Adipose tissue (tissue), 3 donors: ENCODE measurements around the gene PKP4. TPM values are rescaled to one million over a fixed set of nuclear protein-coding genes. Genes with fewer than 3 reads are reported as not detected.

Experiments used
- H3K27ac ChIP-seq: one replicate; pipeline ENCODE4 v1.5.1; 2013; ENCODE audit warnings: low read depth, low read length
- WGBS, 3 donors: extraction: QIAGEN DNeasy Blood & Tissue Kit; methylation state at CpG; one replicate each; pipeline ENCODE4 v1.1.7; 2013; 5-methylcytosine and 5-hydroxymethylcytosine counted together
- polyA plus RNA-seq, 3 donors: library from polyadenylated mRNA; stranded (reverse); fragments of 200-250 nt; gene quantifications; one replicate each; pipeline ENCODE4 v1.2.3, GENCODE V29; 2013
- donor health status: healthy with polysubstance abuse.
- donor health status: Bipolar disorder and iron deficiency.
- donor health status: healthy.

Gene PKP4
- polyA plus RNA-seq, 3 donors = 11.5 to 35.2 (median 25.9) TPM

DNA sequence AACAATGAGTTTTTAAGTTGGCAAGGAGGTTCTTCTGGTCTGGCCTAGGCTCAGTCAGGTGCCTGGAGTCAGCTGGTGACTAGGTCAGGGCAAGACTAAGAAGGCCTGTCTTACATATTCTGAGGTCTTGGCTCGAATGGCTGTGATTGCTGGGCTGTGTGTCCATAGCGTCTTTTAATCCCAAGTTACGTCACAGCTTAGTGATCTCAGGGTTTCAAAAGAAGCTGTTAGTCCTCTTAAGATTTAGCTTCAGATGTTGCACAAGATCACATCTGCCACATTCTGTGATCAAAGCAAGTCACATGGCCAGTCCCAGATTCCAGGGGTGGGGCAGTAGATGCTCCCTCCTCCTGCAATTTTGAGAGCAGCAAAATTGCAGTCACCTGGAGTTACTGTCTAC is 61.3 kb downstream of the PKP4 start:
- 48 to 80% (median 49%) methylated on average over 3 of the region's 3 CpGs for WGBS, 3 donors
- no peak overlapping the region for H3K27ac ChIP-seq

DNA sequence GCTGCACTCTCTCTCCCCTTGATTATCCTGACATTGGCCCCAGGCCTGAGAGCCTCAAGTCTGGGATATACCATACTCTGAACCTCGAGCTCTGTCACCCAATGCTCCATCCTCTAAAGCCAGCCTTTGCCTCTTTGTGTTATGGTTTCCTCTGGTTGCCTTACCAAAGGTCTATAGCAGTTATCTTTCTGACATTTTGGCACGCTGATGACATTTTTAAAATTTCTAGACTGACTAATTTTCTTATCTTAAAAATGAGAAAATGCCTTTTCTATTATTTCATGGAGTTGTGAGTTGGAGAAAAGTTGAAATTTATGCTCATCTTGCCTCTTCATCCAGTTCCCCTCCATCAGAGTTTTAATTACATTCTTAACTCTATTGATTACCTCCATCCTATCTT is 62.7 kb downstream of the PKP4 start:
- WGBS, 3 donors = 86 to 93% (median 89%) methylated on average over 2 of the region's 2 CpGs
- no peak overlapping the region for H3K27ac ChIP-seq

DNA sequence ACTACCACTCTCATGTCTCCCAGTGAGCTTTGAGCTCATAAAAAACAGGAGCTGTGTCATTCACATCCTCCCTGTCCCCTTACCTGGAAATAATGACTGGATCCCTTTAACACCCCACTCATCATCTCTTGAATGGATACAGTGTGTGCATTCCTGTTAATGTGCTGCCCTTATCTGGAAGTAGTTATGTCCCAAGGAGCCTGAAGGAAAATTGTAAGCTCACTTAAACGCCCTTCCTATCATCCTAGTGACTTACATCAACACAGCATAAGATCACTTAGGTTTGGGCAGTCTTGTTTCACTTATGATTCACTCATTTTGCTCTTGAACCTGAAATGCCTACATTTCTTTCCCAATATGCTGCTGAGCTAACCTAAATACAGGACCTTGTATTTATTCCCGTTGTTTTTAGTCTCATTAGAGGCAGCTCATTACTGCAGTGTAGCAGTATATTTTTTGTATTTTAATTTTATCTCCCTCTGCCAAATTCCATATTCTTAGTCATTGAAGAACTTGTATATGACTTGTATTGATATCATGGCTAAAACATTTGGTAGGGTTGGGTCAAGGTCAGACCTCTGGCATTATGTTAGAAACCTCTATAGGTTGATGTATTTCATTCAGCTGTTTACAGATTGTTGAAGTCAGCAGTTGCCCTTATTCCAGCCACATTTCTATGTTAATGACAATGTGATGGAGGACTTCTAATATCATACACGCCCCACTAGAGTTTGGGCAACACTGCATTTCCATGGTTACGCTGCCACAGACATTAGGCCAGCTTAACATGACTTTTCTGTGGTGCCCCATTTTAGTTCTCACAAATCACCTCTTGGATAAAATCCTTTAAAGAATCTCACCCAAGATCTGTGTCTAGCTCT is 72.9 kb downstream of the PKP4 start:
- 87 to 93% (median 88%) methylated on average over 4 of the region's 4 CpGs for WGBS, 3 donors
- no peak overlapping the region for H3K27ac ChIP-seq

DNA sequence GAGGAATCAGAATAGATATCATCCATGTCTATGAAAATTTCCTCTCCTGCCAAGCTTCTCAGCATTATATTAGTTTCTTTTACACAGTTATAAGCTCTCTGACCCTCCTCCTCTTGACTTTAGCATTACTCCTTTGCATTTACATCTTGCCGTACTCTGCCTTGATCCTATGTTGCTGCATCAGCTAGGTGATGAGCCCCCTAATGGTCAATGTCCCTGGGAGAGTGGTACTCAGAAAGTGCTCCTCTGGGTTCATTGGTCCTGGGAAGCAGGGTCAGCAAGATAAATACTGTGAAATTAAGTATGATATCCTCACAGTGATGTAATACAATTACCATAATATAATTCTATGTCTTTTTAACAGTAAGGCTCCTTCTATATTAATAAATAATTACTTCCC is 74.1 kb downstream of the PKP4 start:
- H3K27ac ChIP-seq = no peak overlapping the region
- WGBS, 3 donors = 95 to 96% (median 95%) methylated on average over 1 of the region's 1 CpG

DNA sequence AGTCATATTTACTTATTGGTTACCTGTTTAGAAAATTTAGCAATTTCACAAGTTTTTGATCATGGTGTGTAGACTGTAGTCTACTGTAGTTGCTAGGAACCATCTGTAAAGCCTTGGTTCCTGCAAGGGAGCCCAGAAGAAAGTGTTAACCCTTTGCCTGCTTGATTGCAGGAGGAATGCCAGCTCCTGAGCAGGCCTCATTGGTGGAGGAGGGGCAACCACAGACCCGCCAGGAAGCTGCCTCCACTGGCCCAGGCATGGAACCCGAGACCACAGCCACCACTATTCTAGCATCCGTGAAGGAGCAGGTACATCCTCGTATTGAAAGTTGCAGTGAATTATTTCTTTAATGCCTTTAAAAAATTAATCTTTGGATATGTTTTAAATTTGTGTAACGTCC is 76.3 kb downstream of the PKP4 start:
- 93 to 97% (median 96%) methylated on average over 5 of the region's 5 CpGs for WGBS, 3 donors
- H3K27ac ChIP-seq = no peak overlapping the region

DNA sequence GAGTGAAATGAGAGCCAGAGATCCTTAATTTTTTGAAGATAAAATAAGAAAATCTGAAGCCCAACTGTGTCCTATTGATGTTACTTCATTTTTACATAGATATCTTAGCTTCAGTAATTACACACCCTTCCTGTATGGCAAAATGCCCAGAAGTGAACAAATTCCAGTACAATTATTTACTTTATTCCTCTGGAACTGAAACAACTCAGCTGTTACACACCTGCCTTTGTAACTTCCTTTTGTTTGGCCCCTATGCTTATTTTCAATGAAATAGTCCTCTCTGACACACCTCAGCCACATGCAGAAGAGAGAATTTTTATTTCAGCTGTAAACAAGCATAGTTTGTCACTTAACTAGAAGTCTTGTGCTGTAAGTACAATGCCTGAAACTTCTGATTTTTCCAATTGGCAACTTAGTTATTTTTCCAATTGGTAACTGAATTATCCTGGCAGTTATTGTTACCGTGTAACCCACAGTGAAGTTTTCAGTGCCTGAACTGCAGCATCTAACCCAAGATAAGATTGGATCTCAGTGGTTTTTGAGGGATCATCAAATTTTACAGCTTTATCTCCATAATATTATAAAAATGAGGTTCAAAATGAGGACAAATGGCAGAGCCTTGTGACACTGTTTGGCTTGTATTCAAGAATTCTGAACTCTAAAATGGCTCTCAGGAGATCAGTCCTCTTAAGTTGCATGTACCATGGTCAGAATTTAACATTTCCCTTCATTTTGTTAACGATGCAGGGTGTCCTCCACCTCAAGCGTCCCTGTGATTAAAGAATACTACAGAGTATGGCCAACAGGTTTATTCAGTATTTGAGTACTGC is 82.6 kb downstream of the PKP4 start:
- H3K27ac ChIP-seq = no peak overlapping the region
- 56 to 67% (median 64%) methylated on average over 3 of the region's 3 CpGs for WGBS, 3 donors

DNA sequence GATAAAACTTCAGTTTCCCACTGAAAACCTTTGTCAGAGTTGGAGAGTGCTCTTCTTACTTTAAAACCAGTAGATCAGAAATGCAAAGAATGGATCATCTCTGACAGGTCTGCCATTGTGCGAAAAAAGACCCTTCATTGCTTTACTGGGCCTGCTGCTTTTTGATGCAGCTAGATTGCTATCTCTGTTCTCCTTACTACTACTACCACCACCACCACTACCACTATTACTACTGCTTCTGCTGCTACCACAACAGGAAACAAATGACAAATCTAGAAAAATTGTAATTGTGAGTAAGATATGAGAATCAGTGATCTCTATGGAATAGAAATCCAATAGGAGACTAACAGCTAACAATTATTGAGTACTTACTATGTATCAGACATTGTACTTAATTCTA is 85.8 kb downstream of the PKP4 start:
- WGBS, 3 donors = 97 to 100% (median 100%) methylated on average over 1 of the region's 1 CpG
- no peak overlapping the region for H3K27ac ChIP-seq

DNA sequence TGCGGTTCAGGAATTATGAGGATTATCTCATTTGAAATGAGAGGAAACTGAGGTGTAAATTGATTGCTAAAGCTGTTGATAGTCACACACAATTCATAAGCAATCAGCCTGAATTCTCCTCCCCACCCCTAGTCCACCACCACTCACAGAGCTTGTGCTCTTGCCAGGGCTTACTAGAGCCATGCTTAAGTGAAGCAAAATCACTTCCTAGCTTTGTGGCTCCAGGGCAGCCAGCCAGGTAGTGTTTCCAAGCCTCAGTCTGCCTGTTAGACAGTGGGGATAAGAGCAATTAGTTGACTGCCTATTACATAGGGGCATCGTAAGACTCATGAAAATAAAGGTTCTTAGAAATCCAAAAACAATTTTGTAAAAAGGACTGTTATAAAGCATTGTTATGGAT is 87.2 kb downstream of the PKP4 start:
- 77 to 89% (median 85%) methylated on average over 2 of the region's 2 CpGs for WGBS, 3 donors
- H3K27ac ChIP-seq = no peak overlapping the region

DNA sequence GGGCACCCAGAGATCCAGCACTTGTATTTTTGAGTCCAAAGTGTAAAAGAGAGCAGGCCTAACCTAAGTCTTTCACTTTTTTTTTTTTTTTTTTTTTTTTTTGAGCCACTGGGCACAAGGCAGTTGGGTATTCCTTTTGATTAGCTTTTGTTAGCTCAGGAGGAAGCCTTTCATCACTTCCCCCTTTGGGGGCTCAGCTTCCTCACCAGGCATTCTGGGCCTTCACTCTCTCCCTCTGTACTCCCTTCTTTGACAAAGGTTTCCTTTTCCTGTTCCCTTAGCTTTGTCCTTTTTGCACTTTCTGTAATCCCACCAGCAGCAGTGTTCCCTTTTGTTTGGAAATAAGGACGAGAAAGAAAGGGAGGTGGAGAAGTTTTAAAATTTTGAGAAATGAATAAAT is 88.2 kb downstream of the PKP4 start:
- WGBS, 3 donors = 63 to 93% (median 68%) methylated on average over 1 of the region's 1 CpG
- H3K27ac ChIP-seq = no peak overlapping the region

DNA sequence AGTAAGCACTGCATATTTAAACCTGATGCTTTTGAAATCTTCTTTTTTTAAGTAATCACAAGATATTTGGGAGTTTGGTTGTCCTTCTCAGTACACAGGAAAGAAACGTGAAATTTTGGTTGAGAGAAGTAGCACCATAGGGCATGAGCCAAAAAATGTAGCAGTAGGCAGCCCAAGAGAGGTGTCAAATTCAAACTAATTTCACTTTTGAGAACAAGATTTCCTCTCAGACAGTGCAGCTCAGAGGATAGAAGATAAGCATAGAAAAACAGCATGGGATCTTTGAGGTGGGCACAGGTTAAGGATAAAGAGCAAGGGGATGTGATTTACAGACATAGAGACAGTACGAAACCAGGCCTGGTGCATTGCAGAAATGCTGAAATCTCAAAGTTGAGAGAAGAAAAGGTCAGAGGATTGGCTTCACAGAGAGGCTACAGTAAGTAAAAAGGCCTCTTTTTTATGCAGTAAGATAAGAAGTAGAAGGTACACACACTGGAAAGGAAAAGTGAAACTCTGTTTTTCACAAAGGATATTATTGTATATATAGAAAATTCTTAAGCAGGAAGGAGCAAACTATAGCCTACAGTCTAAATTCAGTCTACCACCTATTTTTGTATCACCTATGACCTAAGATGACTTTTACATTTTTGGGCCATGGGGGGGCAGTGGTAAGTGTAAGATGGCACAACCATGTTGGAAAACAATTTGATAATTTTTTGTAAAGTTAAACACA is 89.8 kb downstream of the PKP4 start:
- H3K27ac ChIP-seq = no peak overlapping the region
- WGBS, 3 donors = 80 to 86% (median 81%) methylated on average over 2 of the region's 2 CpGs

DNA sequence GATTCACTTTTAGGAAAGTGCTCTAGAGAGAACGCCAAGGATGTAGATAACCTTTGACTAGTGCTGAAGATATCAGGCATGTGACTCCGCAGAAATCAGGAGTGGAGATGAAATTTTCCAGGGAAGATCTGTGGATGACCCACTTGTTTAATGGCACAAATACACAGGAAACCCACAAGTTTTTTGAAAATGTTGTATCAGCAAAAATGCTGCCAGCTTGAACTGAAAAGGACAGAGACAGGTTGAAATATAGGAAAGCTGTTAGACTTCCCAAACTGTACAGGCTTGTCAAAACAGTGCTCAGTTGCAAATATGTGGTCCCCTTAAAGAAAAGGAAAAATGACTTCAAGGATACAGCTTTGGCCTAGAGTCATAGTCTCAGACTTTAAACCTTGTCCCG is 96.5 kb downstream of the PKP4 start:
- WGBS, 3 donors = 94 to 98% (median 98%) methylated on average over 3 of the region's 3 CpGs
- no peak overlapping the region for H3K27ac ChIP-seq

DNA sequence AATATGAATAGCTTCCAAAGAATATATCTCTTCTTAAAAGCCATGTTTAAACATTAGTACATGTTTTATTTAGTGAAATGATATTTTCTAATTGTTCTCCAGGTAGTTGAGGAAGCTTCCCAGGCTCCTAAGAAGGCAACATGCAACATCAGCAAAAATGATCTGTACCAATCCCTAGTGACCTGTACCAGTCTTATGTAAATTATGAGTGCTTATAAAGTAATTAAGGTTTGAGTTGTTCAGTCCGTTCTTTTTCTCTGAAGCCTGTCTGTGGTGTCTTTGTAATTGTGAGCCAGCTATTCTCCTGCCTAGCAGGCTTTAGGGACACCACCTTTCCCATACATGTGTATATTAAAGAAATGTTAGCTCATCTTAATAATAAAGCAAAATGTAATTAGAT is 98.2 kb downstream of the PKP4 start:
- H3K27ac ChIP-seq = no peak overlapping the region
- WGBS, 3 donors = 88 to 89% (median 88%) methylated on average over 1 of the region's 1 CpG

DNA sequence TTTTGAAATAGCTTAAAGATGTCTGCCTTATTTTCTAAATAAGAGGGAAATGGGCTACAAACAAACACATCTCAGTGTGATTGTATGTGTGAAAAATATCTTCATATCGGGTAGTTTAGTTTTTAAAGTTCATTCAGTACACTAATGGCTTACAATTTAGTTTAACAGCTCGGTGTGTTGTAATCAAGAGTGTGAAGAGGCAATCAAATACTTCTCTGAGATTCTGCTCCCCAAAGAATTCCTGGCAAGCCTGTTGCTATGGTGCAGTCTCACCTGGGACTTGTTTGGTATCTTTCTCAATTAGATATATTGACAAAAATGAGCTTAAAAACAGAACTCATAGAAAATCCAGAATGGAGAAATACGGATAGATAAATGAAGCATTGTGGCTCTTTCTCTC is 99.4 kb downstream of the PKP4 start:
- whole genome bisulfite sequencing, 3 donors = 55 to 90% (median 84%) methylated on average over 3 of the region's 3 CpGs
- H3K27ac ChIP-seq = no peak overlapping the region

DNA sequence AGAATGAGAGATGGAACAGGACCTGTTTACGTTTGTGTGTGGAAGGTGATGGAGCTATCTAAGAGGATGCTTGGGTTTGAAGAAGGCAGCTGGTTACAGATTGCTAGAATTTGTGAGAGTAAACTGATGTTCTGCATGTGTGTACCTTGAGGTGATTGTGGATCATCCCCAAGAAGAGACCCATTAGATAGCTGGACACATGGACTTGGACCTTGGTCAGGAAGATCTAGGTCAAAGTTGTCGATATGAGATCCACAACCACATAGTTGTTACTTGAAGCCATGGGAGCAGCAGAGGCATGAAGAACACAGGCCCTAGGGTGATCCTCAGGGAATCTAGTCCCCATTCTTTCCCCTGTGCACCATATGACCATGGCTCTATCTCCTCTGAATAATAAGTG is 101.0 kb downstream of the PKP4 start:
- 98 to 100% (median 99%) methylated on average over 2 of the region's 2 CpGs for WGBS, 3 donors
- H3K27ac ChIP-seq = no peak overlapping the region

DNA sequence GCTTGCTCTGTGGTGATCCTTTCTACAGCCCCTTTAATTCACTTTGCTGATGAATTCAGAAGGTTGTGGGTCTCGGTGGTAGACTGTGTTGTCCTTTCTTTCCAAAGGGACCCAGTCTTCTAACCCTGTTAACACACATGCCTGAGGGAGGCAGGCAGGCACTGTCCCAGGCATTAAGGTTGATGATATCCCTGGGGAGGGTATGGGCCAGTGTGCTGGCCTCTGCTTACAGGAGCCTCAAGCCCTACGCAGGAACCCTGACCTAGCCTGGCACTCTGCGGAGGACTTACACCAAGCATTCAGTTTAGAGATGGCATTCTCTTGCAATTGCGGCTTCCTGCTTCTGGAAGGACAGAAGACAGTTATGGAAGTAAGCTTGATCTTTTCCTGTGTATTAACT is 102.5 kb downstream of the PKP4 start:
- H3K27ac ChIP-seq = no peak overlapping the region
- 95 to 100% (median 98%) methylated on average over 4 of the region's 4 CpGs for WGBS, 3 donors

DNA sequence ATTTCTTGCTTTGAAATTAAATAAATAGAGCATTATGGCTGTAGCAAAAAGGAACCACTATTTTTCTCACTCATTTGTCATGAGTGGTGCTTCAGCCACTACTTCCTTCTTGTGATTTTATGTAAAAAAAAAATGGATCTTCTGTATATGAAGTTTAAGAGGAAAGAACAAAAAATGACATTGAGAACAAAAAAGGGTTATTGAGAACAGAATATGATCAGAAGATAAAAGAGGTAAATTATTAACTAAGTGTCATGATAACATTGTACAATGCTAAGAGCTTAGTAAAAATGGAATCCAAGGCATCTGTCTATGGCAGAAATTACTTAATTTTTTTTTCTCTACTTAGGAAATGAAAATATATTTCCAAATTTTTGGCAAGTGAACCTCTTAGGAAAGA is 103.5 kb downstream of the PKP4 start:
- no peak overlapping the region for H3K27ac ChIP-seq

DNA sequence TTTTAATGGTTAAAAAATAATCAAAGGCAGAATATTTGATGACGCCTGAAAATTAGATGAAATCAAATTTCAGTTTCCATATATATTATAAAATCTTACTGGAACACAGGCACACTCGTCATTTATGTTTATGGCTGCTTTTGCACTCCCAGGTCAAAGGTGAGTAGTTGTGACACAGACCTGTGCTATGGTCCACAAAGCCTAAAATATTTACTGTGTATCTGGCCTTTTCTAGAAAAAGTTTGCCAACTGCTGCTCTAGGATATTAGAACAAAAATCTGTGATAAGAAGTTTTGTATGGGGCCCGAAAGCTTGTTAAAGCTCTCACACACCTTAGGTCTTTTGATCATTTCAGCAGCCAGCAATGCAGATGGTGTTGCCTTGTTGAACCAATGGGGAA is 104.3 kb downstream of the PKP4 start:
- H3K27ac ChIP-seq = no peak overlapping the region
- 92 to 96% (median 94%) methylated on average over 3 of the region's 3 CpGs for WGBS, 3 donors

DNA sequence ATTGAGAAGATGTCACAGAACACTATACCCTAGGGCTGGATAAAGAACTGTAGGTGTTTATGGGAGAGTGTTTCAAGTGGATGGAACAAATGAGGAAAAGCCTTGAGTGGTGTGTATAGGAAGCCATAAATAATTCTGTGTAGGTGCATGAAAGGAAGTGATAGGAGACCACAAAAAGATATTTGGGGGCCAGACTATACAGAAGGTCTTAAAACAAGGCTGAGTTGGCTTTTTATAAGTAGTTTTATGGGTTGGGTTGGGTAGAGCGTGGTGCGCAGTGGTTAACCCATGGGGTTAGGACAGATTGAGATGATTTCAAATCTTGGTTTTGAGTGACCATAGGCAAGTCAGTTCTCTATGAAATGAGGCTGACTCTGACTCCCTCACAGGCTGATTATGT is 110.5 kb downstream of the PKP4 start:
- WGBS, 3 donors = 86 to 98% (median 93%) methylated on average over 2 of the region's 2 CpGs
- H3K27ac ChIP-seq = no peak overlapping the region

DNA sequence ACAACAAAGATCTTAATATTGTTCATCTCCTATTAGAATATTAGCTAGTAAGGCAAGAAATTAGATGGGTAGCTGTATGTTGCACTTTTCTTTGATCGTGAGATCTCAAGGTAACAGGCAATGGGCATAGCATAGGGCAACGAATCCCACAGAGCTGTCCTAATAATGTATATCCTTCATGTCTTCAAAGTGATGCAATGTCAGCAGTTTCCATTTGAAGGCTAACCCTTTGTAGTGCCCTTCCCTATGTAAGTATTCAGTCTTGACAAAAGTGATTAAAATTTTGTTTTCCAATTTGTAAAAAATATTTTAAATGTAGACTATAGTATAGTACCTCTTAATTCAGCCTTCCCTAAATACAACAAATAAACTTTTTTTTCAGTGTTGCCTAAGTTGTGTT is 112.5 kb downstream of the PKP4 start:
- H3K27ac ChIP-seq = no peak overlapping the region
- 94 to 96% (median 94%) methylated on average over 2 of the region's 2 CpGs for WGBS, 3 donors
